OCI-M1 (cell line): ENCODE results near the gene NID1.
"Not testable (repeated sequence)": the region's sequence is repeated elsewhere in the genome, so short reads cannot be mapped to it uniquely, and the experiment has no call there.

ENCODE experiments used
- DNase-seq: peaks from one replicate; lab custom pipeline; 2025; lab: John Stamatoyannopoulos, UW

The NID1 gene

DNA sequence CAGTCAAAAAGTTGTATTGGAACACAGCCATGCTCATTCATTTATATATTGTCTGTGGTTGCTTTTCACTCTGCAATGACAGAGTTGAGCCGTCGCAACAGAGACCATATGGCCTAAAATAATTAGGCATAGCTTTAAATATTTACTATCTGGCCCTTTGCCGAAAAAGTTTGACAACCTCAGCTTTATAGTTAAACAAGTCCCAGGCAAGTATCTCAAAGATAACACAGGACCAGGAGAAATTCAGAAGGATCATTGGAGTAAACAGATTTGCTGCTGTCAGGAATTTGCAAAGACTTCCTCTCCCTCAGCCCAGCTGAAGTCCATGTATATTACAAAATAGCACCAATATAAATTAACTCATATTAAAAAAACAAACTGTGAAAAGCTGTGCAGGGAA is 34.4 kb downstream of the NID1 start:
- no peak for DNase-seq

DNA sequence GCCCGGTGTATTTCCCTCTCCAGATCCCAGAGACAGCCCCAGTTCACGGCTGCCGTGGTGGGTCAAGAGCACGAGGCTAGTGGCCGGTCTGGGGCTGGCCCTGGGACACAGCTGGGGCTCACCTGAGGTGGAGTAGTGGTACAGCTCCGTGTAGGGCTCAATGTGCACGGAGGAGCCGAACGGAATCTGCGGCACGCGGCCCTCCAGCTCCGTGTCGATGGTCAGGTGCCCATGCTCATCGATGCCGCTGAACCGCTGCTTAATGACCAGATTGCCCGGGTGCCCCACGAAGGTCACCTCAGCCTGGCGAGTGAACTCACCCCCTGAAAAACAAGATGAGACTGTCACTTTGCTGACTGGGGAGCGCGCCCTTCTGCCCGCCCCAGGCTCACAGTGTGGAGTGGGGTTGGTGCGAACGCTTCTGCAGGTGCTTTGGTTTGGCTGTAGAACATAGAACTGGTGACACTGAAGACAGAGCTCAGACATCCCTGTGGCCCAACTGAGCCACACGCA is 35.4 kb downstream of the NID1 start:
- DNase-seq, result no peak

DNA sequence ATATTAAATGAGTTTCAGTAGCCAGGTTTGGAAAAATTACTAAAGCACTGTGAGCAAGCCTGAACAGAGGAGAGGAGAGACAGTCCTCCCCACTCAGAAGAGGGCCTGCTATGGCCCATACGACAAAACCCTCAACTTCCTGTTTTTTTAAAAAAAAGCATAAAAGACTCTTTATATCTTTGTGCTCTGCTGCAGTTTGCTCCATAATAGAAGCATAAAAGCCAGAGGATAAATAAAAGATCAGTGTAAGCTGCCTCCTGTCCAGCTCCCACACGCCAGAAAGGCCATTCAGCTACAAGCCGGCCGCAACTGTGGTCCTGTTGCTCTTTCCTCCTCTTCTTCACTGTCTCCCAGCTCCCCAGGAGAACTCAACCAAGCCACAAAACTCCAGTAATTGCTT is 37.8 kb downstream of the NID1 start:
- peak; percentile 50 for DNase-seq

DNA sequence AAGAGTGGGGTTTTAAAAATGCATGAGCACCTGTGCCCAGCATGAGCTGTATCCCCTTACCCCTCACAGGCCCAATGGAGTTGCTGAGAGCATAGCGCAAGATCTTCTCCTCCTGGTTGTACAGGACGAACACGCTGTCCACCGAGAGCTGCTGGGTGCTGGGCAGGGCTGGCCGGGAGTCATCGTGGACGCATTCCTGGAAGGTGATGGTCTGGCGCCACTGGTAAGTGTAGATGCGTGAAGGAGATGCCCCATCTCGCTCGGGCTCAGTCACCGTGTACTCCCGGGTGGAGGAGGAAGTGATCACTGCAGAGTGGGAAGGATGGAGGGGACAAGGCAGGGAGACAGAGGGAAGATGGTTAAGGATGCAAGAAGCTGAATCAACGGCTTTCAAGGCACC is 39.1 kb downstream of the NID1 start:
- no peak for DNase-seq

DNA sequence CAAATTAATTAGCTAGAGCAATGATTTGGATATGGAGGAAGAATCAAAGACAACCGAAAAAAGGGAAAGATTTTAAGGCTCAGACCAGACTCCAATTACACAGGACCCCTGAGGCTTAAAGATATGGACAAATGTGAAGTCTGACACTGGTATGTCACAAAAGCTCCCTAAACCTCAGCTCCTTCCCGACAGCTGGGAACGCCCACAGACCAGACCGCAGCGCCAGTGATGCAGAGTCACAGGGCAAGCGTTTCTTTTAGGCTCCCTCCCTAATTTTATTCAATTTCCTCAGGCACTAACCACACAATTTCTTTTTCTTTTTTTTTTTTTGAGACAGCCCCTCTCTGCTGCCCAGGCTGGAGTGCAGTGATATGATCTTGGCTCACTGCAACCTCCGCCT is 40.2 kb downstream of the NID1 start:
- peak; percentile 62 for DNase-seq

DNA sequence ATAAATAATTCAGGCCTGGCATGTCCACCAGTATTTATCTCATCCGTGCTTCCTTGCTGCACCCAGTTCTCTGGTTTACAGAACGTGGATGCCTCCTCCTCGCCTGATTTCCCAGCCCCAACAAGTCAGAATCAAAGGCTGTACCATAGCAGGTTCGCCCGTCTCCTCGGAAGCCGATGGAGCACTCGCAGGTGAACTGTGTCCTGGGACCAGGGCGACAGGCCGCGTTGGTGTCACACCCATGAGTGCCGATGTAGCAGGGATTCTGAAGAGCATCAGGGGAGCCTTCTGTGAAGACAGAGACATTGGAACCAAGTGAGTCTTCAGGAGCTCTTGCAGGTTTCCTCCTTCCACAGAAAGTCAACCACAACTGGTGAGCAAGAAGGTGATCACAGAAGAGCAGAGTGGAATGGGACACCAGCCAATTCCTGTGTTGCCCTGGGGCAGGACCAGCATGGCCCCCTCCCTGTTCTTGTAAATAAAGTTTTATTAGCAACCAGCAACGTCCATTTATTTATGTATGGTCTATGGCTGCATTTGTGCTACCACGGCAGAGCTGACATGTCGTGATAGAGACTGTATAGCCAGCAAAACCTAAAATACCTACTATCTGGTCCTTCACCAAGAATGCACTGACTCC is 40.8 kb downstream of the NID1 start:
- DNase-seq, result no peak

DNA sequence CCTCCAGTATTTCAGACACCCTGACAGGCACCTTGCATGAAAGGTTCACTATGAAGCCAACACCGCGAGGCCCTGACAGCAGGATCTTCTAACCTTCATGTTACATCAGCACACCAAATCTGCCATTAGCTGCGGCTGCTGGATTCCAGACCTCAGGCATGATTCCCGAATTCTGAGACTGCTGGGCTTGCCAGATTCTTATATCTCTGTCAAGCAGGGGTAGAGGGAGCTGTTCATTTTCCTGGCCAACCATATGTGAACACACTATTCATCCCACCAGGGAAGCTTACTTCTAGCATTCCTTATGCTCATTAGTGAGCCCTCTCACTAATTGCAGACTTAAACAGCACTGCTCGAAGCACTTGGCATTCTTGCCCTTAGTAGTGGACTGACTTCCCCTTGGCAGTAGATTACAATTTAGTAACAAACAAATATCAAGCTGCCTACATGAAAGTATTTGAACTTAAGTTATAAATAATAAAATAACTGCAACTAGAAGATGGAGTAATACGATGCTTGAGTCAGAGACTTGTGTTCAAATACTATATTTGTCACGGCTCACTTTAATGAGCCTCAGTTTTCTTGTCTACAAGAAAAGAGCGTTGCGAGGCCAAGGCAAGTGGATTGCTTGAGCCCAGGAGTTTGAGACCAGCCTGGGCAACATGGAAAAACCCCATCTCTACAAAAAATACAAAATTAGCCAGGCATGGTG is 43.3 kb downstream of the NID1 start:
- no peak for DNase-seq

DNA sequence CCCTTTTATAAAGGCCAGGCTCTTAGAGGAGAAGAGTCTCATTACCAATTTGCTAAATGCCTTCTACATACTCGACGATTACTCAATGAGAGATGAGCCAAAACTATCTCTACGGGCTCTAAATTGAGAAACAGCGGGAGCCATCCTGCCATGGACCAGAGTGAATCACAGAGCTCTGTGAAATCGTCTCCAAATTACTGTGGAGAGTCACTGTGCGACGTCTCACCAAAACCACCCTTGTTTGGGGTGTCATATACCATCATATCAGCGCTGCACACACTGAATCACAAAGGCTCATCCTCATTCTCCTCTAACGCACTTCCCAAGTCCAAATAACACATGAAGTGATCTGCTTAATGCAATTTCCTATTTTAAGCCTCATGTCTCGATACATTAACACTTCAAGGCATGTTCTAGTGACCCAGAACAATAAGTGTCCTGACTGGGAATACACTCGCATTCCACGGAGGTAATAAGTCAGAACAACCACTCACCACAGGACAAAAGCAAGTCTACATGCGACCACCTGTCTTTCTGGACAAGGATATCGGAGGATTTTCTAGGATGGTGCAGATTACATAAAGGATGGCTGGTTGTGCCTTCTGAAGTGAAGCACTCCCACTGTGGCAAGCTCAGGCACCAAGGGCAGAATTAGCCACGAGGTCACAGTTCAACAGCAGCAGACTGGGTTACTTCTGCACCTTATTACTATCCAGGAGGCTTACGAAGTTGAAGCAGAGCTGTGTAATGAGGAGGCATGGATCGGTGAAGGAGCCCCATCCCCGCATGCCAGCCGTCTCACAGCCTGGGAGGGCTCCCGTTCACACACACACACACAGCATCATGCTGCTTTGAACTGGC is 44.3 kb downstream of the NID1 start:
- no peak for DNase-seq

DNA sequence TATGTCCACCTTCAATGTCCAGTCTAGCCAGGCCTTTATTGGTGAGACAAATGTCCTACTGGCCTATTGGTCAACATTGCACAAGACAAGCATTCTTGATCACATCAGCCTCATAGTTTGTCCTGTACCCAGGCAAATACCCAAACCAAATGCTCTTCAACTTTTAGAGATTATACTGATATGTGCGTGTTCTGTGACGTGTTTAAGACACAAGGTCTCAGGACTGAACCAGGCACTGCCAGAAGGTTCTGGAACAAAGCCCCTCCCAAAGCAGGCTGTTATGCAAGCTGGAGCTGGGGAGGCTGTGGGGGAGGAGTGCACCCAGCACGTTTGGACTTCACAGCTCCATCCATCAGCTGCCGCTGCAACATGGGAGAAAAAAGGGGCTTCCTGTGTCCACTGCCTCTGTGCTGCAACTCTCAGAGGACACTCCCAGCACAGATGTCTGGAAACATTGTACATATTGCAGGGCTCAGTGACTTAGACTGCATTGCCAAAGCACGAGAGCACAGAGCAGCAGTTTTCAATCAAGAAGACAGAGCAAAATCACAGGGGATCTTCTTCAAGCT is 45.9 kb downstream of the NID1 start:
- DNase-seq, result no peak

DNA sequence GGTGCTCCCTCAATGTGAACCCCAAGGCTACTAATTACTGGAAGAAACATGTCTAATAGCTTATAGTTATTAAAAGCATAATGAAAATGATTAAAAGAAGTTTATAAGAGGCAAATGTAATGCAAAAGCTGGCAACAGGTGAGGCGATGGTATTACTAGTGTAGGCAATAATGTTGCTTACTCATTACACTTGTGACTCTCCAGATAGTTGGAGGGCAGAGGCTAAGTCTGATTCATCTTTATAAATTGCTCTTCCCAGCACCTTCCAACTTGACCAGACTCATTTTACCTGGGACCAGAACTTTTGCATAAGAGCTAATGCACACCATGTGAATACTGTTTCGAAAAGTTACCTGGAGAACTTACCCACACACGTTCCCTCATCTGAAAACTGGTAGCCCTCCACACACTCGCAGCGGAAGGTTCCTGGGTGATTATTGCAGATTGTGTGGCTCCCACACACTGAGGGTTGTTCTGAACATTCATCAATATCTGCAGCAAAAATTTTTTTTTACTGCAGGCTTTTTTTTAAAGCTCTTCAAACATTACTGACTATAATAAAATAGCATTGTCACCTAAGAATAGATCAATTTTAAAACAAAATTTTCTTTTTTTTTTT is 48.0 kb downstream of the NID1 start:
- no peak for DNase-seq

DNA sequence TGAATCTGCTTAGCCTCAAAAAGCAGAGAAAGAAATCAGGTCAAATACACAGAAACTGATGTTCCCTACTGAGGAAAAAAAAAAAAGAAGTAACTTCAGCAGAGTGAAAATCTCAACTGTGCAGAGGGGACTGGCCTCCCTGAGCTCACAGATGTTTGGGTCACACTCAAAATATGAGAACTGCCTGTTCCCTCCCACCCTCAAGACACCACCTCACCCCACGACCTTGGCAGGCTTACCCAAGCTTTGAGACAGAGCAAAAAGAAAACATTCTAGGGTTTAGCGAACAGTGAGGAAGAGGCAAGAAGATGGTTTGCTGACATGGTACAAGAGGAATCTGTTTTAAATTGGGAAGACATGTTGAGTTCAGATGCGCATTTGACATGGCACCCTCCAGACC is 48.8 kb downstream of the NID1 start:
- no peak for DNase-seq

DNA sequence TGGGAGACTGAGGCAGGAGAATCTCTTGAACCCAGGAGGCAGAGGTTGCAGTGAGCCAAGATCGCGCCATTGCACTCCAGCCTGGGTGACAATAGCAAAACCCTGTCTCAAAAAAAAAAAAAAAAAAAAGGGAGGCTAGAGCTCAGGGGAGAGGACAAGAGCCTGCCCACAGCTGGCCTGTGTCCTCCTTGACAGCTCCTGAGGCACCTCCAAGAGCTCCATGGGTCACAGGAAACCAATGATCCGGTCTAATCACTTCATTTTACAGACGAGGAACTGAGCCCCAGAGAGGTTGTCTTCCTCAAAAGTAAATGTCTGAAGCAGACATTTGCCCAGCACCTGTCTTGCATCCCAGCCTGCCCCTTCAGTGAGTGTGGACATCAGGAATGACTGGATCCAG is 49.4 kb downstream of the NID1 start:
- DNase-seq, result no peak

DNA sequence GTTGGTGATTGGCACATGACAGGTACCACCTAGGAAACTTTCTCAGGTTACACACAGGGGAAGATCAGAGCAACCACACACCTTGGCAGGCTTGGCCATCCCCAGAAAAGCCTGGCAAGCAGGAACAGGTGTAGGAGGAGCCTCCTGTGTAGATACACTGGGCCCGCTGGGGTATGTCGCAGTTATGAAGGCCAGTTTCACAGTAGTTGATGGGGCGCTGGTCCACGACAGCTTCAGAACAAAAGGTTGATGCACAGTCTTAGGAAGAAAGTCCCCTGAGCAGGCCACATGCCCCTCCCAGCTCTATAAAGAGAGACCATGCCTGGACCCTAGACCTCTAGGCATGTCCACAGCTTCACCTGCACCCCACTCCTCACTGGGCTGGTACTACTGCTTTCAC is 51.6 kb downstream of the NID1 start:
- no peak for DNase-seq

DNA sequence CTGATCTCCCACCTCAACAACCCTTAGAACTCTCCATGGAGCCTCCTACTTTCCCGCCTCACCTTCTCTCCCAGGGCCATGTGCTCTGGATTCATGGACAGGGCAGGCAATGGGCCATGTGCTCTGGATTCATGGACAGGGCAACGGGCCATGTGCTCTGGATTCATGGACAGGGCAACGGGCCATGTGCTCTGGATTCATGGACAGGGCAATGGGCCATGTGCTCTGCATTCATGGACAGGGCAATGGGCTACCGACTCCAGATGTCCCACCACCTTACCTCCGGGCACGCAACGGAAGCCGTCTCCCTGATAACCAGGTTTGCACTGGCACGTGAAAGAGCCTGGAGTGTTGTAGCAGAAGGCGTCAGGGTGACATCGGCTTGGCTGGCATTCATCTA is 53.2 kb downstream of the NID1 start:
- no peak for DNase-seq

DNA sequence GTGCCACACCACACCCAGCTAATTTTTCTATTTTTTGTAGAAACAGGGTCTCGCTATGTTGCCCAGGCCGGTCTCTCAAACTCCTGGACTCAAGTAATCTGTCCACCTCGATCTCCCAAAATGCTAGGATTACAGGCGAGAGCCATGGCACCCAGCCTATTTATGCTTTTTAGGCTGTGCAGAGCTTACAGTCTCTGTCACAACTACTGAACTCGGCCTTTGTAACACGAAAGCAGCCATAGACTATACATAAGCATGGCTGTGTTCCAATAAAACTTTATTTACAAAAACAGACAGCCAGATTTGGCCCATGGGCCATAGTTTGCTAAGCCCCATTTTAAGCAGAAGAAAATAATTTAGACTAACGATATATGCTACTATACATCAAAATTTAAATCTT is 54.4 kb downstream of the NID1 start:
- no peak for DNase-seq

DNA sequence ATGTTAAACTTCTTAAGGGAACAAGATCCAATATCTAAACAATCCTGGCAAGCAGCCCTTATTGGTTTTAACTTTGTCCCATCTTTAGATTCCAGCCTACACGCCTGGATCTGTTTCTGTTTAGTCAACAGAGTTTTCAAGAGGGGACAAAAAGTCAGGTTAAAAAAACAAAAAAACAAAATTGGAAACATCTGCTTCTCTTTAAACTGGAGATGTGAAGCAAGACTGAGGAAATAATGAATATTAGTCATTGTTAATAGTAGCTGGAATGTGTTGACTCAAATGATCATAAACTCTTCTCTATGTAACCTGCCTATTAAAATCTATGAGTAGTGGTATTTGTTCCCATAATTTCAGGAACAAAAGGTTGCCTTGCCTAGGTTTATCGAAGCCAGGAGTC is 55.0 kb downstream of the NID1 start:
- no peak for DNase-seq

DNA sequence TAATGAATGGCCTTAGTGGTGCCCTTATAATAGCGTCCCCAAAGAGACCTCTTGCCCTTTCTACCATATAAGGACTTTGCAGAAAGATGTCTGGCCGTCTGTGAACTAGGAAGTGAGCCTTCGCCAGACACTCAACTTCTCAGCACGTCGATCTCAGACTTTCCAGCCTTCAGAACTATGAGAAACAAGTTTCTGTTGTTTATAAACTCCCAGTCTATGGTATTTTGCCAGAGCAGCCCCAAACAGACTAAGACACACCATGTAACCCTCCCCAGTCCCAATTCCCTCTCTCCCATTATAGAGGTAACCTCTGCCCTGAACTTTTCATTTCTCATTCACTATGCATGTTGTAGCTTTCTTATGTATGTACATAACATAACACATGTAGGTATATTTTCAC is 55.7 kb downstream of the NID1 start:
- no peak for DNase-seq

DNA sequence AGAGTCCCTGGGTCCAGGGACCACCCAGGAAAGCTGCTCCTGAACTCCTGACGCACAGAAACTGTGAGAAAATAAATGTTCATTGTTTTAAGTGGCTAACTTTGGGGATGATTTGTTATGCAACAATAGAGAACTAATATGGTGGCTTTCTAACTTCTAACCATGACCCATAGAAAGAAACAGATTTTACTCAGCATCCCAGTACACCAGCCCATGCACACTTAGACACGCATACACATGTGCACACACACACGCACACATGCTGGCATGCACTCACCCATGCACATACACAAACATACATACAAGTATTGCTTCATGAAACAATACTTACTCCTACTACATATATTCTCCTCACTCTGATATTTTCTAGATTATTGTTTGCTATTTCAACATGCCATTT is 57.1 kb downstream of the NID1 start:
- no peak for DNase-seq

DNA sequence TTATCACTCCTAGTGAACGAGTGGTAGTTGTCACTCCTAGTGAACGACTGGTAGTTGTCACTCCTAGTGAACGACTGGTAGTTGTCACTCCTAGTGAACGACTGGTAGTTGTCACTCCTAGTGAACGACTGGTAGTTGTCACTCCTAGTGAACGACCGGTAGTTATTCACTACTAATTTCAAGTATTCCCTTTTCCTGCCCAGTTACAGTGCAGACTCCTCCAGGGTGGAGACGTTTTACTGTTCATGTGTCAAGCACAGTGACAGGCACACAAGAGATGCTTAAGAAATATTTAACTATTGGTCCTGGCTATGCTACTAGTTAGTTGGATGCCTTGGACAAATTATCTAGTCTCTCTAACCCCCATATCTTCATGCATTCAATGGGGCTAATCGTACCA is 61.8 kb downstream of the NID1 start:
- DNase-seq, result not testable (repeated sequence)

DNA sequence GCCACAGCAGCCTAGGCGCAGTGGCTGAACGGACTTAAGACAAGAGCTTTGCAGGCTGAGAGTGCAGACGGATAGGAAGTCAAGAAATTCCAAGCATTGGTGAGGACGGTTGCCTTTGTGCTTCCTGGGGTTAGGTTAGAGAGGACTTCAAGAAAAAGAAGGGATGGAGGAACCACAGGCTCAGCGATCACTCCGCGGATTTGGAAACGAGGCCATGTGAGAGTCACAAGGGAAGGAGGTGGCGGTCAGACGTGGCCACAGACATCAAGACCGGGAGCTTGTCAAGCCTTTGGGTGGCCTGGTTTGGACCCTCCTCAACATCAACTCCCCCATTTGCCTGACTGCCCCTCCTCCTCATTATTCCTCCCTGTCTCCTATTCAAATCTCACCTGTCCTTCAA is 62.3 kb downstream of the NID1 start:
- DNase-seq, result no peak

DNA sequence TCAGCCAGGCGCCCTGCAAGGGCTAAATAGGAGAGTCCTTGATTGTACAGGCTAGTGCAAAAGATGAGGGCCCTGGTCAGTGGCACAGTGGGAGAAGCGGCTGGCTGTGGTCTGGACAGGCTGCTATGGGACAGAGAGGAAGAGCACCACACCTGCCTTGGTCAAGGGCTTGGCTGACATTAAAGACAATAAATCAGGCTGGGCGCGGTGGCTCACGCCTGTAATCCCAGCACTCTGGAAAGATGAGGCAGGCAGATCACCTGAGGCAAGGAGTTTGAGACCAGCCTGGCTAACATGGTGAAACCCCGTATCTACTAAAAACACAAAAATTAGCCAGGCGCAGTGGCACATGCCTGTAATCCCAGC is 62.9 kb downstream of the NID1 start:
- no peak for DNase-seq

DNA sequence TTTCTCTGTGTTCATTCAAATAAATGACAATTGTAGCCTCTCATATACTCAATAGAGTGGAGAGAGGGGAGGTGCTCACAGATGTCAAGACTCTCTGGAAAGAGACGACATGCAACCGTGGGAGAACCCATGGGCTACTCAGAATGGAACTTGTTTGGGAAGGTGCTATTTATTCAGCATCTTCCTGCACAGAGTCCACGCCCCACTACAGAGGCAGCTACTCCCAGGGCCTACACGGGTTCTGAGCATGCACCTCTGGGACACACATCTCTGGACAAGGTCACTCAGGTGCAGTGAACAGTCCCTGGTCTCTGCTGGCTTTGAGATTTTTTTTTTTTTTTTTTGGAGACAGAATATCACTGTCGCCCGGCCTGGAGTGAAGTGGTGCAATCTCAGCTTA is 64.1 kb downstream of the NID1 start:
- no peak for DNase-seq
